ENCODE measurements around the gene PMFBP1. TPM values are rescaled to one million over a fixed set of nuclear protein-coding genes. Genes with fewer than 3 reads are reported as not detected.

PMFBP1 gene
- total RNA-seq, 4 donors from 2014 or later: 0.42 to 1.2 (median 0.51) TPM

DNA sequence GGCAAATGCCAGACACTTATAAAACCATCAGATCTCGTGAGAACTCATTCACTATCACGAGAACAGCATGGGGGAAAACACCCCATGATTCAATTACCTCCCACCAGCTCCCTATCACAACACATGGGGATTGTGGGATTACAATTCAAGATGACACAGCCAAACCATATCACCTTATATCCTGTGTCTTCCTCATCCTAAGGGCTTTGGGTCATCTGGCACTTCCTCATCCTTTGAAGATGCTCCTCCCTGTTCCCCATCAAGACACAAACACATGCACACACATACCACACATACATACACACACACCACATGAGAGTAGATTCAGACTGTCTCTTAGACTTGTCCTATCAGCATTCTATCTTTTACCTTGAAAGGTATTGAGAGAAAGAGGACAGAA lies 2.8 kb upstream of the PMFBP1 start:
- H3K4me1 ChIP-seq: no peaks in the 10 kb centered on the region
- whole genome bisulfite sequencing, 2 donors: 86 to 95% methylated on average over 2 of the region's 2 CpGs
- no peaks in the 10 kb centered on the region for H3K9me3 ChIP-seq
- H3K36me3 ChIP-seq: no peaks in the 10 kb centered on the region
- H3K27ac ChIP-seq: no peak overlapping the region
- H3K4me3 ChIP-seq: no peak overlapping the region
- H3K27me3 ChIP-seq: no peaks in the 10 kb centered on the region
- TF ChIP-seq POLR2A (IDR thresholded peaks at IDR 0.05) (no peak), EP300 (IDR thresholded peaks at IDR 0.05) (no peak)
- TF ChIP-seq, protein P1, sequence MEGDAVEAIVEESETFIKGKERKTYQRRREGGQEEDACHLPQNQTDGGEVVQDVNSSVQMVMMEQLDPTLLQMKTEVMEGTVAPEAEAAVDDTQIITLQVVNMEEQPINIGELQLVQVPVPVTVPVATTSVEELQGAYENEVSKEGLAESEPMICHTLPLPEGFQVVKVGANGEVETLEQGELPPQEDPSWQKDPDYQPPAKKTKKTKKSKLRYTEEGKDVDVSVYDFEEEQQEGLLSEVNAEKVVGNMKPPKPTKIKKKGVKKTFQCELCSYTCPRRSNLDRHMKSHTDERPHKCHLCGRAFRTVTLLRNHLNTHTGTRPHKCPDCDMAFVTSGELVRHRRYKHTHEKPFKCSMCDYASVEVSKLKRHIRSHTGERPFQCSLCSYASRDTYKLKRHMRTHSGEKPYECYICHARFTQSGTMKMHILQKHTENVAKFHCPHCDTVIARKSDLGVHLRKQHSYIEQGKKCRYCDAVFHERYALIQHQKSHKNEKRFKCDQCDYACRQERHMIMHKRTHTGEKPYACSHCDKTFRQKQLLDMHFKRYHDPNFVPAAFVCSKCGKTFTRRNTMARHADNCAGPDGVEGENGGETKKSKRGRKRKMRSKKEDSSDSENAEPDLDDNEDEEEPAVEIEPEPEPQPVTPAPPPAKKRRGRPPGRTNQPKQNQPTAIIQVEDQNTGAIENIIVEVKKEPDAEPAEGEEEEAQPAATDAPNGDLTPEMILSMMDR (IDR thresholded peaks at IDR 0.05): no peak
- no peak for DNase-seq (ENCODE audit: low spot score in 2 of 2)

DNA sequence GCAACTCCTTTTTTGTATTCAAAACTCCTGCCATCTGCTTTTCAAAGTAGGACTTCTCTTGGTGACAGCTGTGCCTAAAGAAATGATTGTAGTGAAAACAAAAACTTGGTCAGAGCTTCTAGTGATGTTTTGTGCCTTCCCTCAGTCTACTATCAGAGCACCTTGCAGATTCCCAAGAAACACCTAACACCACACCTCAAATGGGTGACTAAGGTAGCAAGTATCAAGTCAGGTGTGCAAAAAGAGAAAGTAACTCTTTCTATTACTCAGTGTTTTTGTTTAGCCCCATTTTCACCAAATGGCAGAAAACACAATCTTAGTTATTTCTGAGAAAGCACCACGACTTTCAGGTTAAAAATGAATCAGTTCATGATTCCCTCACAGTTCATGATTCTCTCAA lies 2.0 kb upstream of the PMFBP1 start:
- no peaks in the 10 kb centered on the region for H3K9me3 ChIP-seq
- TF ChIP-seq EP300 (IDR thresholded peaks at IDR 0.05) (no peak), POLR2A (IDR thresholded peaks at IDR 0.05) (no peak)
- TF ChIP-seq, protein P1 (IDR thresholded peaks at IDR 0.05): no peak
- no peaks in the 10 kb centered on the region for H3K27me3 ChIP-seq
- no peak for DNase-seq (ENCODE audit: low spot score in 2 of 2)
- H3K27ac ChIP-seq: no peak overlapping the region
- no peak overlapping the region for H3K4me3 ChIP-seq
- WGBS, 2 donors: 58 to 62% methylated on average over 1 of the region's 1 CpG
- H3K36me3 ChIP-seq: no peaks in the 10 kb centered on the region
- no peaks in the 10 kb centered on the region for H3K4me1 ChIP-seq

DNA sequence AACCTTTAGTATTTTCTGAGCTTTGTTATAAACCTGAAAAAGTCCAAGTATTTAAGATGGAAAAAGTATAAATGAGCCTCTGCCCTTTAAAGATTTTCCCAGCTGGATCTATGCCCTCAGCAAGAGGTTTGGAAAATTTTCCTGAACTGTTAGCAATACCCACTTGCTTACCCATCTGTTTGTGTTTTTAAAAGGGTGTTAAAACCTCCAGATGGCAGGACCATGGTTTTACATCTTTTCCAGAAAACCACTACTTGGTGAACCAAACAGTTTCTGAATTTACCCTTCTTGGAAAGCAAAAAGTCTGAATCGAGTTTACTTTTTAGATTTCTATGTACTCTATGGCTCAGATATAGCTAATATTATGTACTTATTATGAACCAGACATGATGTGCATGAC lies 719 bp downstream of the PMFBP1 start:
- Histone ChIP-seq H3K4me3 (no peak overlapping the region), H3K4me1 (no peaks in the 10 kb centered on the region)

DNA sequence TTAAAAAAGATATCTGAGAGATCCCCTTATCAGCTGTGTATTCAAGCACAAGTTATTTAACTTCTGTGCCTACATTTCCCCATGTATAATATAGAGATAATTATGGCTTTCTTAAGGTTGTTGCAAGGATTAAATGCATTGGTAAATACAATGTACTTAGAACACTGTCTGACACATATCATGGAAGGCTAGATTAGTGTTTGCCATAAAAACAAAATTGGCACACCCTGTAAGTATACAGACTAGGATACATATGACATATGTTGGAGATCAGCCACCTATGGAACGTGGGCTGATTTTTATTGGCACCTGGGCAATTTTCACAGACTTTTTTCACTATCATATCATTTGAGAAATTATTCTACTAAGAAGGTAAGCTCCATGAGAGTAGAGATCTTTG lies 2.2 kb downstream of the PMFBP1 start:
- WGBS, 2 donors: 45 to 52% methylated on average over 1 of the region's 1 CpG
- Histone ChIP-seq H3K4me1 (no peaks in the 10 kb centered on the region), H3K27me3 (no peaks in the 10 kb centered on the region), H3K36me3 (no peaks in the 10 kb centered on the region), H3K9me3 (no peaks in the 10 kb centered on the region), H3K4me3 (no peak overlapping the region), H3K27ac (no peak overlapping the region)
- no peak for DNase-seq (ENCODE audit: low spot score in 2 of 2)
- TF ChIP-seq, protein P1 (IDR thresholded peaks at IDR 0.05): no peak
- no peak for TF ChIP-seq EP300 (IDR thresholded peaks at IDR 0.05)
- no peak for TF ChIP-seq POLR2A (IDR thresholded peaks at IDR 0.05)

More for the DNA sequence above, 719 bp downstream of the PMFBP1 start:
- DNase-seq (ENCODE audit: low spot score in 2 of 2): no peak
- Histone ChIP-seq H3K9me3 (no peaks in the 10 kb centered on the region), H3K27me3 (no peaks in the 10 kb centered on the region), H3K36me3 (no peaks in the 10 kb centered on the region), H3K27ac (no peak overlapping the region)
- WGBS, 2 donors: 59 to 66% methylated on average over 1 of the region's 1 CpG
- TF ChIP-seq, protein P1 (IDR thresholded peaks at IDR 0.05): no peak
- TF ChIP-seq EP300 (IDR thresholded peaks at IDR 0.05): no peak
- no peak for TF ChIP-seq POLR2A (IDR thresholded peaks at IDR 0.05)

DNA sequence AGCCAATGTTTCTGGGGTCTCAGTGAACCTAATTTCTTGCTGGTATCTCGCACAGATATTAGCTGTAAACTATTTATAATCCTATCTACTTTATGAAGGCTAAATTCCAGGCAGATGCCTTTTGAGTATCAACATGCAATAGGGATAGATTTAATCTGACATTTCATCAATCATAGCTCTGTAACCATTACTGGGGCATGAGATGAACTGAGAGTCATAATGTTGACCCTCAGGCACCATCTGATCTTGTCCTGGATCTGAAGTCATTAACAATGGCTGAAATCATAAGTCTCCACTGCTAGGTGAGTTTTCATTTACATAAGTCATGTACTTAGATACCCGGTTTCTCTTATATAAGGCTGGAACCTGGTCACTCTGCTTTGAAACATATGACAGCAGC lies 3.6 kb downstream of the PMFBP1 start:
- Histone ChIP-seq H3K36me3 (no peaks in the 10 kb centered on the region), H3K4me1 (no peaks in the 10 kb centered on the region), H3K27ac (no peak overlapping the region), H3K4me3 (no peak overlapping the region), H3K27me3 (no peaks in the 10 kb centered on the region), H3K9me3 (no peaks in the 10 kb centered on the region)
- 87 to 90% methylated on average over 2 of the region's 2 CpGs for WGBS, 2 donors
- TF ChIP-seq EP300 (IDR thresholded peaks at IDR 0.05): no peak
- no peak for TF ChIP-seq POLR2A (IDR thresholded peaks at IDR 0.05)
- TF ChIP-seq, protein P1 (IDR thresholded peaks at IDR 0.05): no peak
- no peak for DNase-seq (ENCODE audit: low spot score in 2 of 2)

Data from tibial nerve (tissue), 4 donors.